ENCODE measurements around the gene OR10K1. TPM values are rescaled to one million over a fixed set of nuclear protein-coding genes. Genes with fewer than 3 reads are reported as not detected.

OR10K1 gene, protein sequence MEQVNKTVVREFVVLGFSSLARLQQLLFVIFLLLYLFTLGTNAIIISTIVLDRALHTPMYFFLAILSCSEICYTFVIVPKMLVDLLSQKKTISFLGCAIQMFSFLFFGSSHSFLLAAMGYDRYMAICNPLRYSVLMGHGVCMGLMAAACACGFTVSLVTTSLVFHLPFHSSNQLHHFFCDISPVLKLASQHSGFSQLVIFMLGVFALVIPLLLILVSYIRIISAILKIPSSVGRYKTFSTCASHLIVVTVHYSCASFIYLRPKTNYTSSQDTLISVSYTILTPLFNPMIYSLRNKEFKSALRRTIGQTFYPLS
- polyA plus RNA-seq (2011; rRNA removed) (not detected in 2 replicates), polyA minus RNA-seq (2011; rRNA and poly(A)+ RNA removed) (not detected in 2 replicates)

DNA sequence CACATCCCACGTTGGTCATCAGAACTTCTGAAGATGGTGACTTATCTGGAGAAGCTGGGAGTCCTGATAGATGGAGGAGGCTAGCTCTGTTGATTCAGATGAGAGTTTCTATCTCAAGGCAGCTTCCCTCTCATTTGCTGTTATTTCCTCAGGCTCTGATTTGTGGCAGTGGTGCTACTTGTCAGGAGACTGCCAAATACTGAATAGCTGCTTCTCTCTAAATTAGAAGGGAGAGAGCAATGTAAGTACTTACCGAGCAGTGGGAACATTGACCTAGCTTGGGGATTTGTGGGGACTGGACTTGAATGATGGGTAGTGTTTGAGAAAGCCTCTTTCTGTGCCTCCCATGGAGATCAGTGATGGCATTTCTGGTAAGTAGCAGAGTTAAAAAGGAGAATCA lies at the start of gene OR10K1:
Gene OR10K1, plus strand, starts transcription at position 301 of the 400 bp plus-strand sequence. CDS start 3,728 bp downstream, outside the sequence.
- CTCF ChIA-PET = no interaction called here
- POLR2A ChIA-PET = no interaction called here
- H3K27me3 ChIP-seq (ENCODE audit: control insufficient read depth, insufficient read depth, low read length) = no peaks in the 10 kb centered on the region
- TF ChIP-seq, protein P1, sequence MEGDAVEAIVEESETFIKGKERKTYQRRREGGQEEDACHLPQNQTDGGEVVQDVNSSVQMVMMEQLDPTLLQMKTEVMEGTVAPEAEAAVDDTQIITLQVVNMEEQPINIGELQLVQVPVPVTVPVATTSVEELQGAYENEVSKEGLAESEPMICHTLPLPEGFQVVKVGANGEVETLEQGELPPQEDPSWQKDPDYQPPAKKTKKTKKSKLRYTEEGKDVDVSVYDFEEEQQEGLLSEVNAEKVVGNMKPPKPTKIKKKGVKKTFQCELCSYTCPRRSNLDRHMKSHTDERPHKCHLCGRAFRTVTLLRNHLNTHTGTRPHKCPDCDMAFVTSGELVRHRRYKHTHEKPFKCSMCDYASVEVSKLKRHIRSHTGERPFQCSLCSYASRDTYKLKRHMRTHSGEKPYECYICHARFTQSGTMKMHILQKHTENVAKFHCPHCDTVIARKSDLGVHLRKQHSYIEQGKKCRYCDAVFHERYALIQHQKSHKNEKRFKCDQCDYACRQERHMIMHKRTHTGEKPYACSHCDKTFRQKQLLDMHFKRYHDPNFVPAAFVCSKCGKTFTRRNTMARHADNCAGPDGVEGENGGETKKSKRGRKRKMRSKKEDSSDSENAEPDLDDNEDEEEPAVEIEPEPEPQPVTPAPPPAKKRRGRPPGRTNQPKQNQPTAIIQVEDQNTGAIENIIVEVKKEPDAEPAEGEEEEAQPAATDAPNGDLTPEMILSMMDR (IDR thresholded peaks at IDR 0.05; ENCODE audit: low read depth, low read length) = no peak
- H3K27ac ChIP-seq (ENCODE audit: low read depth, low read length) = no peak within 1 kb of the TSS
- no peak for DNase-seq (ENCODE audit: low read depth, low spot score)
- no peak within 1 kb of the TSS for H3K4me3 ChIP-seq (ENCODE audit: low read depth, low read length)
- no peaks in the 10 kb centered on the region for H3K9me3 ChIP-seq (ENCODE audit: control insufficient read depth, insufficient read depth, low read length)

- ChIA-PET POLR2A (no interaction called here), CTCF (no interaction called here)
- Histone ChIP-seq H3K27me3 (ENCODE audit: control insufficient read depth, insufficient read depth, low read length) (no peaks in the 10 kb centered on the region), H3K27ac (ENCODE audit: low read depth, low read length) (no peak overlapping the region), H3K9me3 (ENCODE audit: control insufficient read depth, insufficient read depth, low read length) (no peaks in the 10 kb centered on the region), H3K4me3 (ENCODE audit: low read depth, low read length) (no peak overlapping the region)
- TF ChIP-seq, protein P1 (IDR thresholded peaks at IDR 0.05; ENCODE audit: low read depth, low read length) = no peak
- DNase-seq (ENCODE audit: low read depth, low spot score) = no peak
Measured at GRCh38 chr1:158414651-158415345, 46.8 kb upstream of the OR10K1 start.

DNA sequence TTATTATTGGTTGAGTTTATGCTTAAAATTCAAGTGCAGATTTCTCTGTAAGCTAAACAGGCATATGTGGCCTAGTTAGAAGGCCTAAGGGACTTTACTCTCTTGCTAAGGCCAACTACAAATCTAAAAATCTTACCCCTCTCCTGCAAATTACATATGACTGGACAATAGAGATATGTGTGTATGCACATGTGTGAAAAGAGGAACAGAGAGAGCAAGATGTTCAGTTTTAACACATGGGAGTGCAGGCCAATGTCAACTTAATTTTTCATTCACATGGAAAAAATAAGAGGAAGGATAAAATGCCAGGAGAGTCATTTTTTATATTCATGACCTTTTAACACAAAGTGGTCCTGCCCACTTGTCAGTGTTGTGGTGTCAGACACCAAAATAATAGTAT lies 44.0 kb upstream of the OR10K1 start:
- DNase-seq (ENCODE audit: low read depth, low spot score) = no peak

GRCh38 chr1:158422212-158422611 lies 39.4 kb upstream of the OR10K1 start:
- TF ChIP-seq, protein P1 (IDR thresholded peaks at IDR 0.05; ENCODE audit: low read depth, low read length) = no peak
- no peak for DNase-seq (ENCODE audit: low read depth, low spot score)
- ChIA-PET POLR2A (no interaction called here), CTCF (no interaction called here)
- Histone ChIP-seq H3K4me3 (ENCODE audit: low read depth, low read length) (no peak overlapping the region), H3K9me3 (ENCODE audit: control insufficient read depth, insufficient read depth, low read length) (no peaks in the 10 kb centered on the region), H3K27me3 (ENCODE audit: control insufficient read depth, insufficient read depth, low read length) (no peaks in the 10 kb centered on the region), H3K27ac (ENCODE audit: low read depth, low read length) (no peak overlapping the region)

More for the DNA sequence above, 44.0 kb upstream of the OR10K1 start:
- POLR2A ChIA-PET = no interaction called here
- H3K9me3 ChIP-seq (ENCODE audit: control insufficient read depth, insufficient read depth, low read length) = no peaks in the 10 kb centered on the region
- H3K27ac ChIP-seq (ENCODE audit: low read depth, low read length) = no peak overlapping the region
- H3K27me3 ChIP-seq (ENCODE audit: control insufficient read depth, insufficient read depth, low read length) = no peaks in the 10 kb centered on the region
- TF ChIP-seq, protein P1 (IDR thresholded peaks at IDR 0.05; ENCODE audit: low read depth, low read length) = no peak
- H3K4me3 ChIP-seq (ENCODE audit: low read depth, low read length) = no peak overlapping the region
- CTCF ChIA-PET = no interaction called here

DNA sequence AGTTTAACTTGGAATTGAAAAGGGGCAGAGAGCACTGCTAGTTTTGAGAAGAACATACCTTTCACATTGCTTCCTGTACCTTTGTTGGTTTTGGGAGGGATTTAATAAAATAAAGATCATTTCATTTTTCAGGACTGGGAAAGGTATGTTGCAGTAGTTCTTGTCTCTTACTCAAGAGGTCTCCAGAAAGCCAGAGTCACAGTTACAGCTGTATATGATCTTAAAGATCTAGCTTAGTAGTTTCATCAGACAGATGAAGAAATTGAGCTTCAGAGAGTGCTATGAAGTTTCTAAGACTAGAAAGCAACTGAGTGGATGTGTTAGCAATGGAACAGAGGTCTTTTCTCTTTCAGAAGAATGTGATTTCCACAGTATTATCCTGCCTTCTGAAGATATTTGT lies 36.6 kb upstream of the OR10K1 start:
- H3K4me3 ChIP-seq (ENCODE audit: low read depth, low read length) = no peak overlapping the region
- H3K9me3 ChIP-seq (ENCODE audit: control insufficient read depth, insufficient read depth, low read length) = no peaks in the 10 kb centered on the region
- H3K27me3 ChIP-seq (ENCODE audit: control insufficient read depth, insufficient read depth, low read length) = no peaks in the 10 kb centered on the region
- CTCF ChIA-PET = no interaction called here
- no peak overlapping the region for H3K27ac ChIP-seq (ENCODE audit: low read depth, low read length)
- POLR2A ChIA-PET = no interaction called here
- DNase-seq (ENCODE audit: low read depth, low spot score) = no peak
- TF ChIP-seq, protein P1 (IDR thresholded peaks at IDR 0.05; ENCODE audit: low read depth, low read length) = no peak

All from AG04450 (cell line).